Activated naive CD4-positive, alpha-beta T cell treated with anti-CD3 and anti-CD28 coated beads for 36 hours (primary cell): Measurements from ENCODE around the gene STKLD1. TPM values are rescaled to one million over a fixed set of nuclear protein-coding genes. Genes with fewer than 3 reads are reported as not detected.
"Not testable (repeated sequence)": the region's sequence is repeated elsewhere in the genome, so short reads cannot be mapped to it uniquely, and the experiment has no call there.

Source experiments
- CTCF ChIA-PET: fragments of 350-600 bp; sonication (Branson Sonifier 250); formaldehyde crosslinking; loops from one replicate; lab custom pipeline; 2021; ENCODE audit warnings: antibody characterized with exemption; lab: Charles Lee
- DNase-seq: peaks from one replicate; pipeline ENCODE4 v3.0.0-alpha.2; 2020
- H3K27ac Mint-ChIP-seq: one replicate; pipeline ENCODE4 v1.8.0; 2021; ENCODE audit warnings: mild to moderate bottlenecking, mixed read lengths
- H3K27me3 Mint-ChIP-seq: one replicate; pipeline ENCODE4 v1.8.0; 2021; ENCODE audit warnings: low read depth, mixed read lengths
- H3K36me3 Mint-ChIP-seq: one replicate; pipeline ENCODE4 v1.8.0; 2021; ENCODE audit warnings: low read depth, mixed read lengths
- H3K4me1 Mint-ChIP-seq: one replicate; pipeline ENCODE4 v1.8.0; 2021; ENCODE audit warnings: low read depth, mixed read lengths
- H3K4me3 Mint-ChIP-seq: one replicate; pipeline ENCODE4 v1.8.0; 2021; ENCODE audit warnings: mild to moderate bottlenecking, moderate library complexity, mixed read lengths
- H3K9me3 Mint-ChIP-seq: one replicate; pipeline ENCODE4 v1.8.0; 2021; ENCODE audit warnings: mixed read lengths
- intact Hi-C: fragments of 100-400 bp; cut with micrococcal nuclease; formaldehyde crosslinking; loops from one replicate; pipeline ENCODE4 v1.15.1; 2023
- total RNA-seq, 2 experiments: library from RNA; stranded (reverse); gene quantifications; one replicate each; pipeline ENCODE4 v1.2.3, GENCODE V29; 2021

Gene STKLD1
- total RNA-seq, 2 experiments from 2014 or later: 0.35 to 0.41 TPM

- Mint-ChIP-seq H3K27me3 (no peaks in the 10 kb centered on the region), H3K4me1 (no peaks in the 10 kb centered on the region), H3K36me3 (no peaks in the 10 kb centered on the region), H3K4me3 (no peak overlapping the region), H3K9me3 (no peaks in the 10 kb centered on the region), H3K27ac (no peak overlapping the region)
- CTCF ChIA-PET: no interaction called here
- intact Hi-C loops: no loop called here
- DNase-seq: no peak
These were observed 67.1 kb downstream of the STKLD1 start for GRCh38 chr9:133443248-133443647.

GRCh38 chr9:133443982-133444381 is 67.8 kb downstream of the STKLD1 start:
- Mint-ChIP-seq H3K4me1 (no peaks in the 10 kb centered on the region), H3K36me3 (no peaks in the 10 kb centered on the region), H3K27ac (no peak overlapping the region), H3K27me3 (no peaks in the 10 kb centered on the region), H3K4me3 (no peak overlapping the region), H3K9me3 (no peaks in the 10 kb centered on the region)
- CTCF ChIA-PET: no interaction called here
- intact Hi-C loops: no loop called here
- DNase-seq: no peak

DNA sequence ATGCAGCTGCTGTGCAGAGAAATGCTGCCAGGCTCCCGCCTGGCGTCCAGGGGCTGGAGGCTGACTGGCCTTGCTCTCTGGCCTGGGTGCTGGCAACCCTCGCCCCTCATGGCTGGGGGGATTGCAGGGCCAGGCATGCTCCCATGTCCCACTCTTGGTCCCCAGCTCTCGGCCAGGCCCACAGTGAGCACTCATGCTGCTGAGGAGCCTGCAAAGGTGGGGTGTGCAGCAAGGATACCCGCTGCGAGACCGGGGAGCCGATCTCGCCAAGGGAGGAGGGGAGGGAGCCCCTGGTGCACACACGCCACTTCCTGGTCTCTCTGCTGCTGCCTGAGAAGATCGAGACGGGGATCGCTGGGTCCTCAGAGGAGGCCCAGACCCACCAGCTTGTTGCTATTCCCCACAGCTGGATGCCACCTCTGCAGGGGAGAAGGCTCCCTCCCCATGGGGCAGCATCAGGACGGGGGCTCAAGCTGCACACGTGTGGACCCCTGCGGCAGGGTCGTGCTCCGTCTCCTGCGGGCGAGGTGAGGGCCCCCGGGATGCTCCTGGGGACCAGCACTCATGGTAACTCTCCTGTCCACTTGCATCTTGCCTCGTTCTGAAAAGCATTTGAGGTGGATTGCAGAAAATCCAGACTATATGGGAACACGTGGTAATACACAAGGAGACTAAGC is 69.3 kb downstream of the STKLD1 start:
- DNase-seq: no peak
- Mint-ChIP-seq H3K4me1 (no peaks in the 10 kb centered on the region), H3K27ac (no peak overlapping the region), H3K36me3 (no peaks in the 10 kb centered on the region), H3K27me3 (no peaks in the 10 kb centered on the region), H3K9me3 (no peaks in the 10 kb centered on the region), H3K4me3 (no peak overlapping the region)
- intact Hi-C loops: no loop called here
- CTCF ChIA-PET: no interaction called here

DNA sequence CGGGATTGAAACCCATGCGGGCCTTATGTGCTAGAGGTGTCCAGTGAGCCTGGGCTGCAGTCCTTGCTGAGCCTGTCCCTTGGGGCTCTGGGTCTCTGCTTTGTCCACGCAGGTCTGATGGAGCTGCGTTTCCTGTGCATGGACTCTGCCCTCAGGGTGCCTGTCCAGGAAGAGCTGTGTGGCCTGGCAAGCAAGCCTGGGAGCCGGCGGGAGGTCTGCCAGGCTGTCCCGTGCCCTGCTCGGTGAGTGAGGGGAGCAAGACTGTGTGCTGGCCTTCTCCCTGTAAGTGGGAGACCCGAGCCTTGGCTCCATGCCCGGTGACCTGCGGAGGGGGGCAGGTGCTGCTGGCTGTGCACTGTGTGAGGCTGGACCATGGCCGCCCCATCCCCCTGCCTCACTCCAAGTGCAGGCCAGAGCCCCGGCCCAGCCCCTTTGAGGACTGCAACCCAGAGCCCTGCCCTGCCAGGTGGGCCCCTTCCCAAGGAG is 72.4 kb downstream of the STKLD1 start:
- Mint-ChIP-seq H3K4me1 (no peaks in the 10 kb centered on the region), H3K36me3 (no peaks in the 10 kb centered on the region), H3K9me3 (no peaks in the 10 kb centered on the region), H3K4me3 (no peak overlapping the region), H3K27ac (no peak overlapping the region), H3K27me3 (no peaks in the 10 kb centered on the region)
- CTCF ChIA-PET: no interaction called here
- DNase-seq: no peak
- intact Hi-C loops: no loop called here

DNA sequence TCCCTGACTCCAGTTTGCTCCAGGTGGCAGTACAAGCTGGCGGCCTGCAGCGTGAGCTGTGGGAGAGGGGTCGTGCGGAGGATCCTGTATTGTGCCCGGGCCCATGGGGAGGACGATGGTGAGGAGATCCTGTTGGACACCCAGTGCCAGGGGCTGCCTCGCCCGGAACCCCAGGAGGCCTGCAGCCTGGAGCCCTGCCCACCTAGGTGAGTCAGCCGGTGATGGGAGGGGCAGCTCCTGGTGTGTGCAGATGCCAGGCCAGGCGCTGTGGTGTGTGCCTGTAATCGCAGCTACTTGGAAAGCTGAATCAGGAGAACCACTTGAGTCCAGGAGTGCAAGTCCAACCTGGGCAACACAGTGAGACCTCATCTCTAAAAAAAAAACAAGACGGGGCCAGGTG is 73.6 kb downstream of the STKLD1 start:
- CTCF ChIA-PET: no interaction called here
- Mint-ChIP-seq H3K9me3 (no peaks in the 10 kb centered on the region), H3K4me3 (no peak overlapping the region), H3K27ac (no peak overlapping the region), H3K36me3 (no peaks in the 10 kb centered on the region), H3K27me3 (no peaks in the 10 kb centered on the region), H3K4me1 (no peaks in the 10 kb centered on the region)
- intact Hi-C loops: no loop called here
- no peak for DNase-seq

DNA sequence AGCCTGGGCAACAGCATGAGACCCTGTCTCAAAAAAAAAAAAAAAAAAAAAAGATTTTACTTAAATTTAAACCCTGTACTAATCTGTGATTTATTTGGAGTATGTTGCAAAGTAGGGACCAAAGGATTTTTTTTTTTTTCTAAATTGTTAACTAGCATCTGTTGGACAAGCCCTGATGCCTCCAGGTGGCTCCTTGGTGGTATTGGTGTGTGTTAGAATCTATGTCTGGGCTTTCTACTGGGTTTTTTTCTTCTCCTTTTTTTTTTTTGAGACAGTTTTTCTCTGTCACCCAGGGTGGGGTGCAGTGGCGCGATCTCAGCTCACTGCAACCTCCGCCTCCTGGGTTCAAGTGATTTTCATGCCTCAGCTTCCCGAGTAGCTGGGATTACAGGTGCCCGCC is 75.7 kb downstream of the STKLD1 start:
- DNase-seq, H3K27me3 Mint-ChIP-seq, H3K27ac Mint-ChIP-seq, intact Hi-C loops, CTCF ChIA-PET, H3K4me3 Mint-ChIP-seq, H3K9me3 Mint-ChIP-seq, H3K36me3 Mint-ChIP-seq, H3K4me1 Mint-ChIP-seq: not testable (repeated sequence)

GRCh38 chr9:133452562-133452961 is 76.4 kb downstream of the STKLD1 start:
- no peaks in the 10 kb centered on the region for H3K36me3 Mint-ChIP-seq
- no peaks in the 10 kb centered on the region for H3K27me3 Mint-ChIP-seq
- H3K4me1 Mint-ChIP-seq: no peaks in the 10 kb centered on the region
- H3K4me3 Mint-ChIP-seq: no peak overlapping the region
- no peak for DNase-seq
- intact Hi-C loops: no loop called here
- CTCF ChIA-PET: interaction anchor here (0.6 kb wide), 1 partner anchor 422 kb away, joined by 3 read pairs; the partner anchor contains the start of gene GTF3C5
- H3K9me3 Mint-ChIP-seq: no peaks in the 10 kb centered on the region
- no peak overlapping the region for H3K27ac Mint-ChIP-seq

- H3K36me3 Mint-ChIP-seq: no peaks in the 10 kb centered on the region
- H3K9me3 Mint-ChIP-seq: no peaks in the 10 kb centered on the region
- H3K27ac Mint-ChIP-seq: no peak overlapping the region
- H3K4me3 Mint-ChIP-seq: no peak overlapping the region
- H3K27me3 Mint-ChIP-seq: no peaks in the 10 kb centered on the region
- intact Hi-C loops: no loop called here
- DNase-seq: no peak
- no peaks in the 10 kb centered on the region for H3K4me1 Mint-ChIP-seq
- CTCF ChIA-PET: interaction anchor here (1.1 kb wide), 1 partner anchor 53 kb away, joined by 3 read pairs; no protein-coding TSS in a partner anchor
These were observed 77.5 kb downstream of the STKLD1 start for GRCh38 chr9:133453651-133454050.

GRCh38 chr9:133454325-133454724 is 78.2 kb downstream of the STKLD1 start:
- CTCF ChIA-PET: interaction anchor here (1.1 kb wide), 1 partner anchor 54 kb away, joined by 3 read pairs; no protein-coding TSS in a partner anchor
- intact Hi-C loops: no loop called here

GRCh38 chr9:133454943-133455673 is 78.9 kb downstream of the STKLD1 start:
- H3K9me3 Mint-ChIP-seq: no peaks in the 10 kb centered on the region
- no peaks in the 10 kb centered on the region for H3K36me3 Mint-ChIP-seq
- CTCF ChIA-PET: interaction anchor here (1.1 kb wide), 1 partner anchor 54 kb away, joined by 3 read pairs; no protein-coding TSS in a partner anchor
- DNase-seq: no peak
- intact Hi-C loops: no loop called here
- no peak overlapping the region for H3K4me3 Mint-ChIP-seq
- H3K27me3 Mint-ChIP-seq: no peaks in the 10 kb centered on the region
- peaks cover 2% of the 10 kb centered on the region for H3K4me1 Mint-ChIP-seq
- H3K27ac Mint-ChIP-seq: no peak overlapping the region

More at GRCh38 chr9:133454325-133454724, 78.2 kb downstream of the STKLD1 start:
- H3K27me3 Mint-ChIP-seq: no peaks in the 10 kb centered on the region
- H3K4me3 Mint-ChIP-seq: no peak overlapping the region
- peaks cover 2% of the 10 kb centered on the region for H3K4me1 Mint-ChIP-seq
- DNase-seq: no peak
- no peak overlapping the region for H3K27ac Mint-ChIP-seq
- H3K36me3 Mint-ChIP-seq: no peaks in the 10 kb centered on the region
- no peaks in the 10 kb centered on the region for H3K9me3 Mint-ChIP-seq
